Left colon (tissue), 2 donors: ENCODE measurements around the gene ZBTB45. TPM values are rescaled to one million over a fixed set of nuclear protein-coding genes. Genes with fewer than 3 reads are reported as not detected.
"Not testable (repeated sequence)": the region's sequence is repeated elsewhere in the genome, so short reads cannot be mapped to it uniquely, and the experiment has no call there.

Experiments used
- ATAC-seq: fragments of 200-7000 bp; cut with Tn5 transposase; one replicate; pipeline ENCODE4 v1.9.1; 2020; ENCODE audit warnings: mild to moderate bottlenecking, moderate library complexity
- DNase-seq, 2 donors: peaks; one replicate each; pipeline ENCODE4 v3.0.0-alpha.2; 2020
- intact Hi-C, 2 donors: fragments of 100-400 bp; cut with DNase I in 1 of 2; cut with micrococcal nuclease in 1 of 2; formaldehyde crosslinking; loops; one replicate each; pipeline versions ENCODE4 v1.11.2 to v1.14.0; 2022; cut with DNase I, micrococcal nuclease
- total RNA-seq, 2 donors: library from RNA; stranded (reverse); fragmentation: NEBNext Ultra II Directional; extraction: Animal tissue kit (Norgen Biotek cat#: 25700); gene quantifications; one replicate each; pipeline ENCODE4 v1.2.1, GENCODE V29; 2021
- donor health status: DM: no; HTN: no; CAD: no.
- donor health status: DM: yes; HTN: yes; CAD: no.

The ZBTB45 gene
- total RNA-seq, 2 donors from 2014 or later, result 13.7 to 14.3 TPM

DNA sequence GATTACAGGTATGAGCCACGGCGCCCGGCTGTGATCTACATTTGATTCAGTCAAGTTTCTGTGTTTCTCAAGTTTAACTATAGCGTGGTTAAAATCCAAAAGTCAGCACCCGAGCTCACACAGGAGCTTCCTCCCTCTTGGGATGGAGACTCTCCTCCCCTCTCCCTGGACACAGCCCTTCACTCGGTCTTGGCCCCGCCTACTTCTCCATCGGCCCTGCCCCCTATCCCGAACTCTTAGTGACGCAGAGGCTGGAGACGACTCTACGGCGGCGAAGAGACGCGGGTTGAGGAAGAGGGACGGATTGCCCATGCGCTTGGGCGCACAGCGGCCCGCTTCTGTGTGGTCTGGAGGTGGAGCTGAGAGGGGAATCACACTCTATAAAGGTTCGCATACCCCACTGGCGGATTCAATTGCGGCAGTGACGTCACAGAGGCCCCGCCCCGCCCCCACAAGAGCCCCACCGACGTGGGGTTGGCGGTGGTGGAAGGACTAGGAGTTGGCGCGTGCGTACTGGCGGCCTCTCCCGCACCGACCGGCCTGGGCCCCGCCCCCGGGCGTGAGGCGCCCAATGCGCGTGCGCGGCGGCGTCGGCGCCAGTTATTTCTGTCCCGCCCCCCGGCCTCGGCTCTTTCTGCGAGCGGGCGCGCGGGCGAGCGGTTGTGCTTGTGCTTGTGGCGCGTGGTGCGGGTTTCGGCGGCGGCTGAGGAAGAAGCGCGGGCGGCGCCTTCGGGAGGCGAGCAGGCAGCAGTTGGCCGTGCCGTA, 24.4 kb upstream of the ZBTB45 start, which contains the start of gene TRIM28:
TSS of gene TRIM28 (plus strand) at position 239 of the 765 bp plus-strand sequence. CDS start 694 bp downstream, outside the sequence.
- intact Hi-C loops, result no loop called here
- peak; percentile 91 for ATAC-seq

GRCh38 chr19:58542641-58543372, 23.2 kb upstream of the ZBTB45 start:
- intact Hi-C loops, DNase-seq, ATAC-seq: not testable (repeated sequence)

More for the DNA sequence above, 24.4 kb upstream of the ZBTB45 start, which contains the start of gene TRIM28:
- peak; percentile 98 to 99 for DNase-seq

DNA sequence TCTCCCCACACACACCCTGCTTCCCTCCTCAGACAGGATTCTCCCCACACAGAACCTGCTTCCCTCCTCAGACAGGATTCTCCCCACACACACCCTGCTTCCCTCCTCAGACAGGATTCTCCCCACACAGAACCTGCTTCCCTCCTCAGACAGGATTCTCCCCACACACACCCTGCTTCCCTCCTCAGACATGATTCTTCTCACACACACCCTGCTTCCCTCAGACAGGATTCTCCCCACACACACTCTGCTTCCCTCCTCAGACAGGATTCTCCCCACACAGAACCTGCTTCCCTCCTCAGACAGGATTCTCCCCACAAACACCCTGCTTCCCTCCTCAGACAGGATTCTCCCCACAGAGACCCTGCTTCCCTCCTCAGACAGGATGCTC, 19.6 kb upstream of the ZBTB45 start:
- ATAC-seq, intact Hi-C loops: not testable (repeated sequence)

DNA sequence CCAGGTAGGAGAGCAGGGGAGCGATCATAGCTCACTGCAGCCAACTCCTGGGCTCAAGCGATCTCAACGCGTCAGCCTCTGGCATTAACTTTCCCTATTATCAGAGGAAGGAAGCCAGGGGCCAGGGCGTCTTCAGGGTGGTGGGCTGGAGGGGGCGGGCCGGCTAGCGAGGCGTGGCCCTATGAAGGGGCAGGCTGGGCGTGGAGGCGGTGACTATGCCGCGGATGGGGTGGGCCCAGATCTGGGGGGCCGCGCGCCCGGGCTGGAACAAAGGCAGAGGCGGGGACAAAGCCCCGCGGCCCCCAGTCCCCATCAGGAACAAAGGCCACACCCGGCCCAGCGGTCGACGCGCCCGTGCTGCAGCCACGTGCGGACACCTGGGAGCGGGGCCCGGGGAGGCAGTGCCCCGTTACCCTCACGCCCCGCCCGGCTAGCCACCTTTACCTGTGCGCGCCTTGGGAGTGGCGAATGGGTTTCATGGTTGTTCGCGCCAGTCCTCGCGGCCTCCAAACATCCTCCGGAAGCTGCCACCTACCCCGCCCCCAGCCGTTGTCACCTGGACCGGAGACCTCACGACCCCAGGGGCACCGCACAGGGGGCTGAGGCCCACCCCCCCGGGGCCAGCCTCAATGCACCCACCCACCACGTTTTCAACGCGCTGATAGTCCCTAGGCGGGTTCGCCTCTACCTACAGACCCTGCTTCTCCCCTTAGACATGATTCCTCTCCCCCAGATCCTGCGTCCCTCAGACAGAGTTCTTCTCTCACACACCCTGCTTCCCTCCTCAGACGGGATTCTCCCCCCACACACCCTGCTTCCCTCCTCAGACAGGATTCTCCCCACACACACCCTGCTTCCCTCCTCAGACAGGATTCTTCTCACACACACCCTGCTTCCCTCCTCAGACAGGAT, 18.9 kb upstream of the ZBTB45 start:
- DNase-seq, result no peak
- ATAC-seq, result peak; percentile 81
- intact Hi-C loops, result no loop called here

More for the DNA sequence above, 19.6 kb upstream of the ZBTB45 start:
- not testable (repeated sequence) for DNase-seq

DNA sequence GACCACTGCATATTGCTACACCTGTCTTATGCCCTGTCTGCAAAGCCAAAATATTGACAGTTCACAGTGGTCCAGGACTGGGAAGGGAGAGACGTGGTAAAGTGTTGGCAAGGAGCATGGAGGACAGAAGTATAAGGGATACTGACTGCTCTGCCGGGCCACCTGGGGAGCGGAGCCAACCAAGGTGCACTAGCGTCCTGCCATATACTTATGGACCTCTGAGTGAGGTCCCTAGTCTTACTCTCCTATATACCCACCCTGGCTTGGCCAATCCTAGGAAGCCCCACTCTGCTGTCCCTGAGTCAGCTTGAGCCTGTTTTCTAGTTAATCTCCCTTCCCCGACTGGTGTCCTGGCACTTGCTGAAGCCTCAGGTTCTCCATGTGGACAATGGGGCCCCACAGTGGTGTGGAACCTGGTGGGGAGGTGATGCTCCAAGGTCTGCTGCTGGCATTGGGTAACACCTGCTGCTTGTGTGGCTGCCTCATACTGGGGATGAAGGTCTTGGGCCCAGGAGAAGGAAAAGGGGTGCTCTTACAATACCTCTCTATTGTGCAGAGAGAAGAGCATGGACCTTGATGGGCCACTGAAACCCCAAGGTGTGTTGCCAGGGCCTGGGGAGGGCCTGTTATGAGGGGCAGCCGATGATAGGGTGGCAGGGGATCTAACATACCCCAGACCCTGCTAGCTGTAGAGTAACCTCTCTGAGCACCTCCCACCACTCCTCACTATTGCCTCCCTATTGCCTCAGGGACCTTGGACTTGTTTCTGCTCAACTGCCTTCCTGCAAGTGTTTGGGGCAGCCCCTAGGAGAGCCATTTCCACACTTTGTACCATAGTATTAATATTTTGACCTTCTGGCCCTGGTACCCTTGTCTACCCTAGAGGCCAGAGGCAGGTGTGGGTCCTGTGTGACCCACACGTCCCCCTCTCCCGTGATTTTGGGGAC, 17.5 kb upstream of the ZBTB45 start:
- DNase-seq (no peak), ATAC-seq (no peak)
- intact Hi-C loops, result no loop called here

- intact Hi-C loops, result no loop called here
- ATAC-seq (no peak), DNase-seq (no peak)
Observed at GRCh38 chr19:58535857-58536256, 16.2 kb upstream of the ZBTB45 start.

DNA sequence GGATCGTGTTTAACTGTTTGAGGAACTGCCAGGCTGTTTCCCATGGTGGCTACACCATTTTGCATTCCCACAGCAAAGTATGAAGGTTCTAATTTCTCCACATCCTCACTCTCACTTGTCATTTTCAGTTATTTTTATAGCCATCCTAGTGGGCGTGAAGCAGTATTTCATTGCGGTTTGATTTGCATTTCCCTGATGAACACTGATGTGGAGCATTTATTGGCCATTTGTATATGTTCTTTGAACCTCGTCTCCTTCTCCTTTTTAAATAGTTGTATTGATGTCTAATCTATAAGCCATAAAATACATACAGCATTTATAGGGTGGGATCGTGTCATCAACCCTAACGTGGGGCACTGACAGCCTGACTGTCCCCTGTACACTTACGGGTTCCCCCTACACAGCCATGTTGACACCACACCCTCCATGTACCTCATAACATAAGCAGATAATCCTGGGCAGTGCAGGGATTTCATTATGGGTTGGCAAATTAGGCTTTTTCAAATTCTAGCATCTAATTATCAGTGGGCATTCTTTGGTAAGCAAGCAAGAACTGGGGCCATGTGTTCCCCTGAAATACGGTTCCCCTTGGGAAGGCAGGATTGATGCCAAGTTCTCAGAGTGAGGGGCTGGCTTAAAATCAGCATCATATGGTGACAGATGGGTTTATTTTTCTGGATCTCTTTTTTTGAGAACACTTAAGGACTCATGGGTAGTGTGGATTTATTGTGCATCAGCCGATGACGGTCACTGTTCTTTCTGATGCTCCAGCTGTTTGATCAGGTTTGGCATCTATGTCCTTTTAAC, 11.6 kb upstream of the ZBTB45 start:
- intact Hi-C loops, result no loop called here
- DNase-seq (no peak), ATAC-seq (peak; percentile 32)

GRCh38 chr19:58529405-58529804, 9.8 kb upstream of the ZBTB45 start:
- ATAC-seq (no peak), DNase-seq (no peak)
- intact Hi-C loops, result no loop called here

DNA sequence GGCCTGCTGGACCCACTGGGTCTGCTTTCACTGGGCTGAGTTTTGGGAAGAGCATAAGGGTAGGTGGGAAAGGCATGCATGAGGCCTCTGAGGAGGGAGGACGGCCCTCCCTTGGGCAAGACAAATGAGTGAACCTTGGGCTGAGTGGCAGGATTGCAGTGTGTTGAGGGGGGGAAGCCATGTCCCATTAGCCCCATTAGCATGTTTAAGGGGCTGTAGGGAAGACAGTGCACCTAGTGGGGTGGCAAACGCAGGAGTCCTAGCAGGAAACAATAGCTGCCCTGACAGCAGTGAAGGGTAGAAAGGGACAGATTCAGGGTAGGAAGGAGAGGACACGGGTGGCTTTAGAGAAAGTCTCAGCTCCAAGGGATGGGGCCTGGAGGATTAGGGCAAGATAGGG, 3.1 kb upstream of the ZBTB45 start:
- DNase-seq (no peak), ATAC-seq (no peak)
- intact Hi-C loops, result no loop called here

DNA sequence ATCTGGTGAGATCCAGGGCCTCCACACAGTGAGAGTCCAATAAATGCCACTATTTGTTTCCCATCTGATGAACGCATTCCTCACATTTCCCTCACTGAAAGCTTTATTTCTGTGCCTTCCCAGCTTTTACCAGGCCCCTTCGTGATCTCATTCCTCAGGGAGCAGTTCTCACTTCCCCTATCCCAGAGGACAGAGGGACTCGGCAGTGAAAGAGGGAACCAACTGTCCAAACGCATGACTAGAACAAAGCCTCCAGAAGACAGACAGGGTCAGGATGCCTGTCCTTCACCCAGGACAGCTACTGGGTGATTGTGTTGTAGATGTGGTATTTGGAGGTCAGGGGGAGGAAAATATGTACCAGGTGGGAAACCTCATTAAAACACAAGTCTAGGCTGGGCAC, 2.0 kb upstream of the ZBTB45 start:
- ATAC-seq, result no peak
- no peak for DNase-seq
- intact Hi-C loops, result no loop called here

GRCh38 chr19:58520257-58520599, 618 bp upstream of the ZBTB45 start:
- ATAC-seq (no peak), DNase-seq (no peak)
- intact Hi-C loops, result no loop called here

DNA sequence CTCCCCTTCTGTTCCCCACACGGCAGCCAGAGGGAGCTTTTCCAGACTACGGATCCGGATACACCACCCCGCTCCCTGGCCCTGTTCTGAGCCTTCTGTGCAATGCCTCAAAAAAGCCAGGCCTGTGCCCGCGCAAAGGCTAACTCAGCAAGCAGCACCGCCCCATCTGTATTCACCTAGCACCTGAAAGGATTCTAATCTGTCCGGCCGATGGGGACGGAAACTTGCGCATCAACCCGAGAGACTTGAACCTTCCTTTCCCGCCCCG, 589 bp downstream of the ZBTB45 start:
- DNase-seq (peak; percentile 70 to 72), ATAC-seq (peak; percentile 55)
- intact Hi-C loops, result no loop called here

GRCh38 chr19:58518256-58519086, 1.1 kb downstream of the ZBTB45 start:
- ATAC-seq (no peak), DNase-seq (peak; percentile 25 to 52)
- intact Hi-C loops, result no loop called here

- ATAC-seq, result no peak
- no peak for DNase-seq
- intact Hi-C loops, result no loop called here
Observed at GRCh38 chr19:58516964-58517833, 2.4 kb downstream of the ZBTB45 start.

DNA sequence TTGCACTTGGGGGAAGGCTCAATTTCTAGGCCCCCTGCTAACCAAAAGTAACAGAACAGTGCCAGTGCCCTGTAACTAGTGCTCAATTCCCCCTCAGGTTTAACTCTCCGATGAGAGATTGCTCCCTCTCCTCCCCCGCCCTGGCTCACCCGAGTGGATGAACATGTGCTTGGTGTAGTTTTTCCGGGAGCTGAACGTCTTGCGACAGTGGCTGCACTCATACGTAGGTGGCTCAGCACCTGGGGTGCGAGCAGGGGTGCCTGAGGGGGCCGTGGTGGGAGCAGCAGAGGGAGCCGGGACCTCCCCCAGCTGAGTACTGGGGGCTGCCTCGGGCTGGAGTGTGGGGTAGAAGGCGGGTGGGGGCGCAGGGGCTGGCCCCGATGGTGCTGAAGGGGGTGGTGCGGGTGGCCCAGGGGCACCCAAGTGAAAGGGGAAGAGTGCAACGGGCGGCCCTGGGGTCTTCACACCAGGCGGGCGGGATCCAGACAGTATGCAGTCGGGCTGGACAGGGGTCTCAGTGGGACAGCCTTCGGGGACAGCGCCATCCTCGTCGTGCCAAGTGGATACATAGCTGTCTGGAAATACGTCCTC, 3.3 kb downstream of the ZBTB45 start:
- DNase-seq (no peak), ATAC-seq (no peak)
- intact Hi-C loops, result no loop called here
